Measurements from ENCODE around the gene PSG6.
"Not testable (repeated sequence)": the region's sequence is repeated elsewhere in the genome, so short reads cannot be mapped to it uniquely, and the experiment has no call there.

GRCh38 chr19:42919070-42919756 is 1.5 kb upstream of the PSG6 start:
- TF ChIP-seq CTCF (IDR thresholded peaks at IDR 0.05): peak in 1 of 6 experiments; percentile 7
- not testable (repeated sequence) for TF ChIP-seq POLR2A (IDR thresholded peaks at IDR 0.05)

All from adrenal gland (tissue), 5 donors.